NCI-H526 treated with DMSO at 0.1 percent for 48 hours (cell line): ENCODE measurements around the gene COG6.

ENCODE experiments used
- DNase-seq: peaks from one replicate; lab custom pipeline; 2025; lab: John Stamatoyannopoulos, UW

The COG6 gene

DNA sequence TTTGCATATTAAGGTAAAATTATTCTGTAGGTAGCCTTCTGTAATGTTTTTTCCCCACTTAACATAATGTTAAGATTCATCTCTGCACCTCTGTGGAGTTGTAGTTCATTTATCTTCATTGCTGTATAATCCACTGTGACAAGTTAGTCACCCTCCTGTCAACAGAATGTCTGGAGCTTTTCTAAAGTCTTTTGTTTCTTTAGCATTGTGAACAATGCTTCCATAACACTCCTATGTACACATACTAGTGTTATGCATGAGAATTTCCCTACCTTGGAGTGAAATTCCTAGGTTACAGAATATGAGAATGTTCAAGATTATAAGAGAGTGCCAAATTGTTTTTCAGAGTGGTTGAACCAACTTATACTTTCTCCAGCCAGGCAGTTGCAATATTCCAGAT lies 113.5 kb downstream of the COG6 start:
- no peak for DNase-seq

- no peak for DNase-seq
These were observed 115.0 kb downstream of the COG6 start for GRCh38 chr13:39770221-39771090.

- DNase-seq = no peak
These were observed 118.4 kb downstream of the COG6 start for GRCh38 chr13:39773833-39774232.

- DNase-seq = no peak
These were observed 121.0 kb downstream of the COG6 start for GRCh38 chr13:39776439-39776838.

- no peak for DNase-seq
These were observed 121.6 kb downstream of the COG6 start for GRCh38 chr13:39777021-39777420.

GRCh38 chr13:39777527-39778061 lies 122.1 kb downstream of the COG6 start:
- peak; percentile 34 for DNase-seq

DNA sequence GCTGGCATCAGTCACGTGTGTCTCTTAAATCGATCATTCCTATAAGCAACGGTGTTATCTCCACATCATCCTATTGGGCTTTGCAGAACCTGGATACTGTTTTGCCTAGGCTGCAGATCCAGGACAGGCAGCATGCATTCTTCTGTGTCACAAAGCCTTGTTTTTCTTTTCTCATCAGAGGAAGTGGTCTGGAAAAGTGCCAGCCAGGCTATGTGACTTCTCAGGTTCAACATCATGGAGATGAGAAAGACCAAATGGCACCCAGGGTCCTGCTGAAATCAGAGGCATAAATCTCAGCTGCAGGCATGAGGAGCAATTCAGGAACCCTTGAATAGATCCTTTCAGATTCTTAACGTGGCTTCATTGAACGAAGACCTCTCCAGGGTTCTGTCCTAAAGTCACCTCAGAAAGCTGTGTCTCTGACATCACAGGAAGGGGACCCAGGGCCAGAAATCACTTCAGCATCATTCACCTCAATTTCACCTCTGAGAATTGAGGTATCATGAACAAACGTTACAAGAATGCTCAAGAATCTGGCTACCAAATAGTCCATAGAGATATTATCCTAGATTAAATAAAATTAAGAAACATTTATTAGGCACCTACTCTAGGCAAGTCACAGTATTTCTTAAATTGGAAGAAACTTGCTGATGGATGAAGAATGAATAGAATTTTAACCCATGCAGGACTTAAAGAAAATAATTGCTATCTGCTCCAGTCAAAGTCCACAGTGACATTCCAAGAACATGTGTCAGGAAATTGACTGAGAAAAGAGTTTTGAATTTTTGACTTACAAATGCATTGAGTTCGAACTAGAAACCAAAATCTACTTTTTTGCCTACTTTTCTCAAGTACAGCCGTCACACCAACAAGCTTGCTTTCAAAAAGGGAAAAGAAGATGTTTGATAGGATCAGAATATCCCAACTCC lies 124.1 kb downstream of the COG6 start:
- DNase-seq = no peak

DNA sequence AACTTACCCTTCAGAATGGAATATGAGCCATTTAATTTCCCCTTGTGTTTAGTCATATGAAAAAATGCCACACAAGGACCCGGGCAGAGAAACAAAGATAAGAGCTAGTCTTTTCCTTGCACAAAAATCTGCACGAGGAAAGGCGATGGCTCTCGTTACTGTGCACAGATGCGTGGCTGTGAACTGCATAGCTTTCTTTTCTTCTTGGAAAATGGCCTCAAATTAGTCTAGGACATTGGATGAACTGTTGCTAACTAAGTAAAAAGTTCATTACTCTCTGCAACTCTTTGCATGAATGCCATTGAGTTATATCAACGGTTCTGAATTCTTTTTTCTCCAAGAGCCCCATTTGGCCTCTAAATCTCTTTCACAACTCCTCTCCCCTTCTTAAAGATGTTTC lies 125.2 kb downstream of the COG6 start:
- DNase-seq = no peak

- DNase-seq = no peak
These were observed 125.9 kb downstream of the COG6 start for GRCh38 chr13:39781381-39781780.

DNA sequence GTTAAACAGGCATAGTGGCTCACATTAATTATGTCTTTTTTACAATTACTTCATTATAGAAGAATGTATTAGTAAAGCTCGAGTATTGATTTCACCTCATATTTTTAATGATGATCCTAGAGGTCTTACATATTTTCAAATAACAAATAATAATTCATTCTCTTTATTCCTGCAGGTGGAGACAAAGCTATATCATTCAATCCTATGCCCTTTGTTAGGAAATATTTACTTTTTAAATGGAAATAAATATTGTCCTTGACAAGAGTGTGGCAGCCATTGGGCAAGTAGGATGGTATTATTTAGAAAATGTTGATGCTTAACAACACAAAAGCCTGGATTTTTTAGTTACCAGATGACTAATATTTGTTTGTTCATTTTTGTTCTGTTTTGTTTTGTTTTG lies 127.6 kb downstream of the COG6 start:
- DNase-seq = no peak

- DNase-seq = no peak
These were observed 128.9 kb downstream of the COG6 start for GRCh38 chr13:39784347-39784746.

GRCh38 chr13:39786091-39786490 lies 130.6 kb downstream of the COG6 start:
- no peak for DNase-seq

- DNase-seq = no peak
These were observed 131.6 kb downstream of the COG6 start for GRCh38 chr13:39787086-39787487.

- no peak for DNase-seq
These were observed 132.6 kb downstream of the COG6 start for GRCh38 chr13:39788102-39788501.

GRCh38 chr13:39789451-39789850 lies 134.0 kb downstream of the COG6 start:
- no peak for DNase-seq
